GM23248 (cell line): ENCODE measurements around the gene CTNS. TPM values are rescaled to one million over a fixed set of nuclear protein-coding genes. Genes with fewer than 3 reads are reported as not detected.

Source experiments
- DNase-seq: peaks from one replicate; pipeline ENCODE4 v3.0.0-alpha.2; 2015
- H2AFZ ChIP-seq: fragments of 200-600 bp; sonication (generic); 2 replicates; pipeline ENCODE4 v1.6.1; 2016; ENCODE audit warnings: antibody characterized with exemption
- H3F3A ChIP-seq: fragments of 200-600 bp; sonication (generic); 2 replicates; pipeline ENCODE4 v1.6.1; 2016; ENCODE audit warnings: mild to moderate bottlenecking, antibody characterized with exemption, mixed run types; ENCODE audit not compliant: insufficient read depth
- H3K27ac ChIP-seq: fragments of 200-600 bp; sonication (generic); 2 replicates; pipeline ENCODE4 v1.5.1; 2016; ENCODE audit warnings: mild to moderate bottlenecking
- H3K27me3 ChIP-seq: fragments of 200-600 bp; sonication (generic); replicated peaks from 2 replicates; pipeline ENCODE4 v1.6.1; 2016; ENCODE audit warnings: mild to moderate bottlenecking; ENCODE audit not compliant: insufficient read depth
- H3K36me3 ChIP-seq: fragments of 200-600 bp; sonication (generic); 2 replicates; pipeline ENCODE4 v1.6.1; 2016; ENCODE audit warnings: low read depth, mild to moderate bottlenecking
- H3K4me1 ChIP-seq: fragments of 200-600 bp; sonication (generic); 2 replicates; pipeline ENCODE4 v1.6.1; 2016; ENCODE audit warnings: mild to moderate bottlenecking; ENCODE audit not compliant: insufficient read depth
- H3K4me2 ChIP-seq: fragments of 200-600 bp; sonication (generic); one replicate; pipeline ENCODE4 v1.6.1; 2016; ENCODE audit warnings: mild to moderate bottlenecking; ENCODE audit not compliant: unreplicated experiment
- H3K4me3 ChIP-seq: fragments of 200-600 bp; sonication (generic); 2 replicates; pipeline ENCODE4 v1.5.1; 2016; ENCODE audit warnings: mild to moderate bottlenecking
- H3K79me2 ChIP-seq: fragments of 200-600 bp; sonication (generic); 2 replicates; pipeline ENCODE4 v1.6.1; 2016; ENCODE audit warnings: mild to moderate bottlenecking; ENCODE audit not compliant: insufficient read depth
- H3K9ac ChIP-seq: fragments of 200-600 bp; sonication (generic); 2 replicates; pipeline ENCODE4 v1.6.1; 2016; ENCODE audit warnings: mild to moderate bottlenecking
- H3K9me2 ChIP-seq: fragments of 200-600 bp; sonication (generic); 2 replicates; pipeline ENCODE4 v1.6.1; 2016; ENCODE audit warnings: mixed run types, mild to moderate bottlenecking, moderate library complexity; ENCODE audit not compliant: insufficient read depth
- H3K9me3 ChIP-seq: fragments of 200-600 bp; sonication (generic); one replicate; pipeline ENCODE4 v1.6.1; 2017; ENCODE audit warnings: low read depth
- H4K20me1 ChIP-seq: fragments of 200-600 bp; sonication (generic); 2 replicates; pipeline ENCODE4 v1.6.0; 2016; ENCODE audit not compliant: insufficient read depth
- EZH2 ChIP-seq: fragments of 200-600 bp; sonication (generic); IDR thresholded peaks from 2 replicates; pipeline ENCODE4 v1.6.1; 2018; ENCODE audit warnings: antibody characterized with exemption, mild to moderate bottlenecking; ENCODE audit not compliant: insufficient read depth, poor library complexity, severe bottlenecking
- EZH2phosphoT487 ChIP-seq: fragments of 200-600 bp; sonication (generic); IDR thresholded peaks from 2 replicates; pipeline ENCODE4 v1.6.1; 2018; ENCODE audit warnings: antibody characterized with exemption, moderate library complexity, mild to moderate bottlenecking, low read depth; ENCODE audit not compliant: insufficient read depth
- WGBS, 2 experiments: methylation state at CpG; one replicate each; pipeline ENCODE4 v1.1.6; 2015 to 2017; ENCODE audit warnings: low lambda C conversion rate in 2 of 2, low coverage in 1 of 2; ENCODE audit errors: missing lambda C conversion rate in 2 of 2; 5-methylcytosine and 5-hydroxymethylcytosine counted together
- in situ Hi-C: fragments of 300-500 bp; cut with MboI; formaldehyde crosslinking; loops from 2 replicates; pipeline ENCODE4 v1.15.0; 2020
- polyA plus RNA-seq: library from polyadenylated mRNA; unstranded; fragments of >200 nt; fragmentation: Nextera tagmentation; extraction: Ambion mirVana; gene quantifications from 2 replicates; pipeline ENCODE4 v1.2.1, GENCODE V29; 2016
- total RNA-seq: library from RNA; depleted of rRNA; stranded (reverse); fragments of >200 nt; shearing (Covaris generic); gene quantifications from 2 replicates; pipeline ENCODE4 v1.2.3, GENCODE V29; 2014

CTNS gene
- total and polyA plus RNA-seq, 2 experiments from 2014 or later = 7.2 to 7.5 TPM

GRCh38 chr17:3613124-3613523, 23.4 kb upstream of the CTNS start:
- no peaks in the 10 kb centered on the region for H3K27me3 ChIP-seq
- H3K9me2 ChIP-seq = no peaks in the 10 kb centered on the region
- no peak overlapping the region for H2AFZ ChIP-seq
- DNase-seq = no peak
- H3K9me3 ChIP-seq = no peaks in the 10 kb centered on the region
- H3K4me1 ChIP-seq = no peaks in the 10 kb centered on the region
- no peak overlapping the region for H3K9ac ChIP-seq
- peaks cover 17% of the 10 kb centered on the region; the same call in 1 of the 2 replicates for H3K36me3 ChIP-seq
- 98 to 100% methylated on average over 6 of the region's 6 CpGs for WGBS, 2 experiments
- H4K20me1 ChIP-seq = no peaks in the 10 kb centered on the region
- H3K4me3 ChIP-seq = no peak overlapping the region
- H3K4me2 ChIP-seq = no peak overlapping the region
- no peak for TF ChIP-seq EZH2
- no peak for TF ChIP-seq EZH2phosphoT487
- no peaks in the 10 kb centered on the region for H3K79me2 ChIP-seq
- H3K27ac ChIP-seq = no peak overlapping the region
- in situ Hi-C loops = no loop called here
- H3F3A ChIP-seq = no peaks in the 10 kb centered on the region

- Histone ChIP-seq H3K4me1 (no peaks in the 10 kb centered on the region), H3K4me2 (no peak overlapping the region), H3K27ac (no peak overlapping the region), H3K4me3 (no peak overlapping the region), H3K27me3 (no peaks in the 10 kb centered on the region), H4K20me1 (no peaks in the 10 kb centered on the region), H3K36me3 (peaks cover 24% of the 10 kb centered on the region; the same call in 1 of the 2 replicates), H3K79me2 (no peaks in the 10 kb centered on the region), H2AFZ (no peak overlapping the region), H3K9me3 (no peaks in the 10 kb centered on the region), H3F3A (no peaks in the 10 kb centered on the region), H3K9ac (no peak overlapping the region), H3K9me2 (no peaks in the 10 kb centered on the region)
- 93 to 94% methylated on average over 18 of the region's 18 CpGs for WGBS, 2 experiments
- in situ Hi-C loops = no loop called here
- no peak for DNase-seq
- TF ChIP-seq EZH2 (no peak), EZH2phosphoT487 (no peak)
These were observed 21.2 kb upstream of the CTNS start for GRCh38 chr17:3615160-3615870.

GRCh38 chr17:3621146-3621720, 15.3 kb upstream of the CTNS start:
- Histone ChIP-seq H2AFZ (no peak overlapping the region), H3F3A (no peaks in the 10 kb centered on the region), H3K4me2 (no peak overlapping the region), H3K79me2 (no peaks in the 10 kb centered on the region), H3K27ac (no peak overlapping the region), H3K36me3 (peaks cover 17% of the 10 kb centered on the region; the same call in 1 of the 2 replicates), H3K4me1 (no peaks in the 10 kb centered on the region), H3K27me3 (no peaks in the 10 kb centered on the region), H3K9ac (no peak overlapping the region), H3K4me3 (no peak overlapping the region), H4K20me1 (no peaks in the 10 kb centered on the region), H3K9me2 (no peaks in the 10 kb centered on the region), H3K9me3 (no peaks in the 10 kb centered on the region)
- in situ Hi-C loops = no loop called here
- WGBS, 2 experiments = 91% methylated on average over 8 of the region's 8 CpGs
- DNase-seq = no peak
- TF ChIP-seq EZH2phosphoT487 (no peak), EZH2 (no peak)

GRCh38 chr17:3622977-3623594, 13.5 kb upstream of the CTNS start:
- no peaks in the 10 kb centered on the region for H3K27me3 ChIP-seq
- peaks cover 7% of the 10 kb centered on the region; the same call in 1 of the 2 replicates for H3K36me3 ChIP-seq
- no peaks in the 10 kb centered on the region for H3K9me2 ChIP-seq
- no peaks in the 10 kb centered on the region for H4K20me1 ChIP-seq
- H3K27ac ChIP-seq = no peak overlapping the region
- in situ Hi-C loops = no loop called here
- H3K4me2 ChIP-seq = no peak overlapping the region
- WGBS, 2 experiments = 94 to 95% methylated on average over 16 of the region's 16 CpGs
- no peak overlapping the region for H3K9ac ChIP-seq
- H3K79me2 ChIP-seq = no peaks in the 10 kb centered on the region
- TF ChIP-seq EZH2phosphoT487 (no peak), EZH2 (no peak)
- H3K4me1 ChIP-seq = no peaks in the 10 kb centered on the region
- no peak for DNase-seq
- no peak overlapping the region for H3K4me3 ChIP-seq
- no peak overlapping the region for H2AFZ ChIP-seq
- H3K9me3 ChIP-seq = no peaks in the 10 kb centered on the region
- no peaks in the 10 kb centered on the region for H3F3A ChIP-seq
